Activated CD4-positive, CD25-positive, alpha-beta regulatory T cell (primary cell): Measurements from ENCODE around the gene ARRDC4.
"Not testable (repeated sequence)": the region's sequence is repeated elsewhere in the genome, so short reads cannot be mapped to it uniquely, and the experiment has no call there.

ENCODE experiments used
- DNase-seq, 4 experiments: peaks; one replicate each; lab custom pipeline; 2025; lab: John Stamatoyannopoulos, UW

Gene ARRDC4

GRCh38 chr15:97966924-97967620 lies 6.6 kb downstream of the ARRDC4 start:
- no peak for DNase-seq

GRCh38 chr15:97967881-97968280 lies 7.4 kb downstream of the ARRDC4 start:
- no peak for DNase-seq

- no peak for DNase-seq
These were observed 7.9 kb downstream of the ARRDC4 start for GRCh38 chr15:97968380-97968779.

- DNase-seq: no peak
These were observed 11.9 kb downstream of the ARRDC4 start for GRCh38 chr15:97972366-97972765.

GRCh38 chr15:97976129-97976528 lies 15.6 kb downstream of the ARRDC4 start:
- no peak for DNase-seq

- DNase-seq: no peak
These were observed 16.4 kb downstream of the ARRDC4 start for GRCh38 chr15:97976766-97977503.

GRCh38 chr15:97977734-97978133 lies 17.2 kb downstream of the ARRDC4 start:
- DNase-seq: no peak

GRCh38 chr15:97978401-97979139 lies 18.1 kb downstream of the ARRDC4 start:
- DNase-seq: no peak

- DNase-seq: no peak
These were observed 18.6 kb downstream of the ARRDC4 start for GRCh38 chr15:97979140-97979520.

- no peak for DNase-seq
These were observed 20.6 kb downstream of the ARRDC4 start for GRCh38 chr15:97981058-97981457.

- no peak for DNase-seq
These were observed 21.3 kb downstream of the ARRDC4 start for GRCh38 chr15:97981758-97982157.

- DNase-seq: no peak
These were observed 23.7 kb downstream of the ARRDC4 start for GRCh38 chr15:97984157-97984556.

GRCh38 chr15:97985979-97986378 lies 25.5 kb downstream of the ARRDC4 start:
- DNase-seq: not testable (repeated sequence)

GRCh38 chr15:97986781-97987180 lies 26.3 kb downstream of the ARRDC4 start:
- DNase-seq: no peak

GRCh38 chr15:97989299-97989698 lies 28.8 kb downstream of the ARRDC4 start:
- DNase-seq: no peak

- no peak for DNase-seq
These were observed 31.6 kb downstream of the ARRDC4 start for GRCh38 chr15:97991972-97992541.

GRCh38 chr15:97992823-97993222 lies 32.3 kb downstream of the ARRDC4 start:
- DNase-seq: no peak

- no peak for DNase-seq
These were observed 32.8 kb downstream of the ARRDC4 start for GRCh38 chr15:97993310-97993738.

- no peak for DNase-seq
These were observed 33.7 kb downstream of the ARRDC4 start for GRCh38 chr15:97994236-97994635.

- DNase-seq: no peak
These were observed 34.7 kb downstream of the ARRDC4 start for GRCh38 chr15:97995192-97995591.

GRCh38 chr15:97995881-97996603 lies 35.5 kb downstream of the ARRDC4 start:
- no peak for DNase-seq
